ENCODE measurements around the gene ALX4. TPM values are rescaled to one million over a fixed set of nuclear protein-coding genes. Genes with fewer than 3 reads are reported as not detected.

The ALX4 gene
- polyA plus RNA-seq, 3 donors = not detected

DNA sequence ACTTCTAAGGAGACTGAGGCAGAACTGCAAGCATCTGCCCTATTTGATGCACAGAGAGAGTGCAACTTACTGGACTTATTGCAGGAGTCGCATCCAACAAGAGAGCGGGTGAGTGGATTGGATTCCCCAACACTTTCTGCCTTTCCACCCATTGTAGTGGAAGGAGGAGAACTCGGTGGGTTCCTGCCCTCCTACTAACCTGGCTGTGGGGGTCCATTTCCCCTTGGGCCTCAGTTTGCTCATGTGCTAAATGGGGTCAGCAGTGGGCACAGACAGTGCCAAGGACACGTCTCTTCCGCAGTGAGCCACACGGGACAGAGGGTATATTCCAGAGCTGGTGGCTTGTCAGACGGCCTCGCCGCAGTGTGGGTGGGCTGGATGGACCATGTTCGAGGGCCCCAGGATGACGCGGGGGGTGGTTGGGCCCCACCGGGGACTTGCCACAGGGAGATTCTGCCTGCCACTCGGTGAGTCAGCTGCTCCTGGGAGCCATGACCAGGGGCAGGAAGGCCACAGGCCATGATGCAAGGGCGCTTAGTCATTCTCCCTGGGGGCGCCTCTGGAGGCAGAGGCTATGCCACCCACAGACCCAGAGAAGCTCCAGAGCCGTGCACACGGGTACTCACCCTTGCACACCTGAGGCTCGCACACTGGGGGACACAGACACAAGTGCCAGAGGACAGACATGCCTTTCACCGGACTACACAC lies 8.2 kb downstream of the ALX4 start:
- Mint-ChIP-seq H3K27ac (no peak overlapping the region), H3K4me1 (peaks cover 28% of the 10 kb centered on the region), H3K4me3 (peak overlapping the region in 1 of 2 donors; percentile 79), H3K27me3 (ENCODE audit: low read depth in 3 of 3) (peaks cover 66 to 82% (median 73%) of the 10 kb centered on the region in 3 donors), H3K9me3 (peaks cover 0 to 28% (median 6%) of the 10 kb centered on the region in 7 donors), H3K36me3 (peaks cover 0 to 3% of the 10 kb centered on the region in 2 donors)
- Histone ChIP-seq H3K36me3 (replicated peaks in 1 of 2; ENCODE audit: control insufficient read depth in 1 of 2, insufficient read depth in 2 of 2, low read length in 2 of 2) (no peaks in the 10 kb centered on the region), H3K27ac (ENCODE audit: low read depth in 1 of 2, low read length in 2 of 2) (no peak overlapping the region), H4K20me1 (ENCODE audit: insufficient read depth, low read length) (no peaks in the 10 kb centered on the region), H2AFZ (ENCODE audit: insufficient read depth, low read depth, low read length, poor library complexity, severe bottlenecking) (no peak overlapping the region), H3K4me2 (replicated peaks; ENCODE audit: extremely low read depth, low read length, poor library complexity, severe bottlenecking) (no peak overlapping the region), H3K9ac (ENCODE audit: insufficient read depth, low read length, poor library complexity, severe bottlenecking) (no peak overlapping the region), H3K4me3 (replicated peaks in 1 of 3; ENCODE audit: low read depth in 2 of 3, low read length in 3 of 3) (no peak overlapping the region), H3K27me3 (ENCODE audit: control insufficient read depth in 2 of 2, insufficient read depth in 2 of 2, low read length in 2 of 2) (peaks cover 40 to 54% of the 10 kb centered on the region in 2 donors), H3K4me1 (ENCODE audit: control insufficient read depth in 1 of 2, insufficient read depth in 2 of 2, low read length in 2 of 2) (peaks cover 9 to 16% of the 10 kb centered on the region in 2 donors), H3K79me2 (ENCODE audit: insufficient read depth, low read length) (no peaks in the 10 kb centered on the region), H3K9me3 (replicated peaks in 1 of 2; ENCODE audit: control insufficient read depth in 1 of 2, insufficient read depth in 1 of 2, low read length in 2 of 2) (peaks cover 0 to 31% of the 10 kb centered on the region in 2 donors)
- TF ChIP-seq, protein P1, sequence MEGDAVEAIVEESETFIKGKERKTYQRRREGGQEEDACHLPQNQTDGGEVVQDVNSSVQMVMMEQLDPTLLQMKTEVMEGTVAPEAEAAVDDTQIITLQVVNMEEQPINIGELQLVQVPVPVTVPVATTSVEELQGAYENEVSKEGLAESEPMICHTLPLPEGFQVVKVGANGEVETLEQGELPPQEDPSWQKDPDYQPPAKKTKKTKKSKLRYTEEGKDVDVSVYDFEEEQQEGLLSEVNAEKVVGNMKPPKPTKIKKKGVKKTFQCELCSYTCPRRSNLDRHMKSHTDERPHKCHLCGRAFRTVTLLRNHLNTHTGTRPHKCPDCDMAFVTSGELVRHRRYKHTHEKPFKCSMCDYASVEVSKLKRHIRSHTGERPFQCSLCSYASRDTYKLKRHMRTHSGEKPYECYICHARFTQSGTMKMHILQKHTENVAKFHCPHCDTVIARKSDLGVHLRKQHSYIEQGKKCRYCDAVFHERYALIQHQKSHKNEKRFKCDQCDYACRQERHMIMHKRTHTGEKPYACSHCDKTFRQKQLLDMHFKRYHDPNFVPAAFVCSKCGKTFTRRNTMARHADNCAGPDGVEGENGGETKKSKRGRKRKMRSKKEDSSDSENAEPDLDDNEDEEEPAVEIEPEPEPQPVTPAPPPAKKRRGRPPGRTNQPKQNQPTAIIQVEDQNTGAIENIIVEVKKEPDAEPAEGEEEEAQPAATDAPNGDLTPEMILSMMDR (IDR thresholded peaks at IDR 0.05) = no peak
- WGBS (ENCODE audit: insufficient coverage) = 49% methylated on average over 17 of the region's 20 CpGs
- peak in 1 of 3 donors; percentile 28 for DNase-seq
- intact Hi-C loops (cut with micrococcal nuclease) = no loop called here

DNA sequence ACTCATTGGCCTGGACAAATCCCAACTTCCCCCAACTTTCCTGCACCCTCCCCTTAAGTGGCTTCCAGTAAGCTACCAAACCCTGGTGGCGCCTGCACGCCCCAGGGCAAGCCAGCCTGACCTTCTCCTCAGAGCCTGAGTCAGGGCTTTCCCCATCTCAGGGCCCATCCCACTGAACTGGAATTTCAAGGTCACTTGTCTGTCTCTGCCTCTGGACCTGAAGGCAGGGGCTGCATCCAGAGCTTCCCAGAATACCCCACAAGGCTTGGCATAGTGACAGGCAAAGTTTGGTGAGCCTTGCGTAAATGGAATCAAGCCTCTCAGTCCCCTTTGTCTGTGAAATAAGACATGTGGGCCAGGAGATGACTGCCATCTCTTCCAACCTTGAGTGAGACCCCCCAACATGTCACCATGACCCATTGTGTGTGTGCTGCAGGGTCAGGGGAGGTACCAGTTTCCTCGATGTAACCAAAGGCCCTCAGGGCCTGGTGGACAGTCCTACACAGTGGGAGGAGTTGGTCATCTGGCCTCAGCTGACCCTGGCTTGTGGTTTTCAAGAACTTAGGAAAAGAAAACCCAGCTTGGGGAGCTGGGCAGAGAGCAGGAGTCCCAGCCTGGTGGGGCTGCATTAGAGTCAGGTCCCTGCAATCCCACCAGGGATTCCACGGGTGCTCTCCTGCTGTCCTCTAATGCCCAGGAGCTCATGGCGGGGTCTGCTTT lies 8.9 kb downstream of the ALX4 start:
- Histone ChIP-seq H3K79me2 (ENCODE audit: insufficient read depth, low read length) (no peaks in the 10 kb centered on the region), H3K27me3 (ENCODE audit: control insufficient read depth in 2 of 2, insufficient read depth in 2 of 2, low read length in 2 of 2) (peaks cover 33 to 47% of the 10 kb centered on the region in 2 donors), H3K4me2 (replicated peaks; ENCODE audit: extremely low read depth, low read length, poor library complexity, severe bottlenecking) (no peak overlapping the region), H3K9ac (ENCODE audit: insufficient read depth, low read length, poor library complexity, severe bottlenecking) (no peak overlapping the region), H3K4me3 (replicated peaks in 1 of 3; ENCODE audit: low read depth in 2 of 3, low read length in 3 of 3) (no peak overlapping the region), H4K20me1 (ENCODE audit: insufficient read depth, low read length) (no peaks in the 10 kb centered on the region), H3K4me1 (ENCODE audit: control insufficient read depth in 1 of 2, insufficient read depth in 2 of 2, low read length in 2 of 2) (peaks cover 9 to 12% of the 10 kb centered on the region in 2 donors), H2AFZ (ENCODE audit: insufficient read depth, low read depth, low read length, poor library complexity, severe bottlenecking) (no peak overlapping the region), H3K36me3 (replicated peaks in 1 of 2; ENCODE audit: control insufficient read depth in 1 of 2, insufficient read depth in 2 of 2, low read length in 2 of 2) (no peaks in the 10 kb centered on the region), H3K9me3 (replicated peaks in 1 of 2; ENCODE audit: control insufficient read depth in 1 of 2, insufficient read depth in 1 of 2, low read length in 2 of 2) (peaks cover 0 to 28% of the 10 kb centered on the region in 2 donors), H3K27ac (ENCODE audit: low read depth in 1 of 2, low read length in 2 of 2) (no peak overlapping the region)
- Mint-ChIP-seq H3K9me3 (peaks cover 0 to 25% (median 4%) of the 10 kb centered on the region in 7 donors), H3K36me3 (no peaks in the 10 kb centered on the region), H3K4me1 (peaks cover 21% of the 10 kb centered on the region), H3K27ac (no peak overlapping the region), H3K27me3 (ENCODE audit: low read depth in 3 of 3) (peaks cover 59 to 77% (median 66%) of the 10 kb centered on the region in 3 donors), H3K4me3 (no peak overlapping the region)
- TF ChIP-seq, protein P1 (IDR thresholded peaks at IDR 0.05) = no peak
- DNase-seq = no peak
- intact Hi-C loops (cut with micrococcal nuclease) = no loop called here
- WGBS (ENCODE audit: insufficient coverage) = 96% methylated on average over 4 of the region's 6 CpGs

All from CD14-positive monocyte (primary cell).